NCI-H187 treated with DMSO at 0.1 percent for 48 hours (cell line): ENCODE measurements around the gene RNF212.

Source experiments
- DNase-seq: peaks from one replicate; lab custom pipeline; 2025; lab: John Stamatoyannopoulos, UW

RNF212 gene

DNA sequence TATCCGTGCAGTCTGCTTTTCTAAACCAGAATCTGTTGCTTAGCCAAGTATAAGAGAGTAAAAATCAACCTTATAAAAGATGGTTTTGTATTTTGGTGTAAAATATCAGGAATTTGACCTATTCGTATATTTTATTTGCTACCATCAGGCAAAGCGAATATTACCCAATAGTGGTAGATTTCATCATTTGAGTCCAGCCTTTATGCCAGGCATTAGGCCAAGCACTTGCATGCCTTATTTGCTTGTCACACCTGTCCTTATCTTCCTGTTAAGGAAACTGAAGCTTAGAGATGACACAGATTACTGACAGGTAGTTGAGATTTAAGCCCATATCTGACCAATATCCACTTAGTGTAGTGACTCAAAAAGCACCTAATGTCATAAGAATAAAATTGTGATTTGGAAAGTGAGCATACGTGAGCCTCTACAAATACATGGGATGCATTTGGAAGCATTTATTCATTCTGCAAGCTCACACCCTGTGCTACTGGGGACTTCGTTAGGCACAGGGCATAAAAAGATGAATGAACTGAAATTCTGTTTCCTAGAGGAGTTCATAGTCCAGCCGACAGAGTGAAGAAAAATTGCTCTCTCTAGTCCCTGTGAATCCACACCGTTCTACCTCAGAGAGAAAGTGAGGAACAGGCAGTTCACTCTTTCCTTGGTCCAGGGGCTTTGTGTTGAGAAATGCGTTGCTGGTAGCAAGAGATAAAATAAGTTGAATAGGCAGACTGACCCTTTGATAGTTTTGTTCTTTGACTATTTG lies 2.3 kb upstream of the RNF212 start:
- DNase-seq = no peak

DNA sequence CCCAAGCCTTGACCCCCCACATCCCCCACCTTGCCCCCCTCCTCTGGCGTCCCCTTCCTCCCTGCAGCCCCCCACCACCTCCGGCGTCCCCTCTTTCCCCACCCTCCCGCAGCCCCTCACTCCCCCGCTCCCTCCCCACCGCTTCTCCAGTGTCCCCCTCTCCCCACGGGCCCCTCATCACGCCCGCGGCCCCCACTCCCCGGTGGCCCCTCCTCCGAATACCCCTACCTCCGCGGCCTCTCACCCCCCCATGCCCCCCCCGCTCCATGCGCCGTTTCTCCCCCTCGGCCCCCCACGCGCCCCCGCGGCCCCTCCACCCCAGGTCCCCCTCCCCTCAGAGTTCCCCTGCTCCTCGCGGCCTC lies 562 bp downstream of the RNF212 start:
- no peak for DNase-seq

DNA sequence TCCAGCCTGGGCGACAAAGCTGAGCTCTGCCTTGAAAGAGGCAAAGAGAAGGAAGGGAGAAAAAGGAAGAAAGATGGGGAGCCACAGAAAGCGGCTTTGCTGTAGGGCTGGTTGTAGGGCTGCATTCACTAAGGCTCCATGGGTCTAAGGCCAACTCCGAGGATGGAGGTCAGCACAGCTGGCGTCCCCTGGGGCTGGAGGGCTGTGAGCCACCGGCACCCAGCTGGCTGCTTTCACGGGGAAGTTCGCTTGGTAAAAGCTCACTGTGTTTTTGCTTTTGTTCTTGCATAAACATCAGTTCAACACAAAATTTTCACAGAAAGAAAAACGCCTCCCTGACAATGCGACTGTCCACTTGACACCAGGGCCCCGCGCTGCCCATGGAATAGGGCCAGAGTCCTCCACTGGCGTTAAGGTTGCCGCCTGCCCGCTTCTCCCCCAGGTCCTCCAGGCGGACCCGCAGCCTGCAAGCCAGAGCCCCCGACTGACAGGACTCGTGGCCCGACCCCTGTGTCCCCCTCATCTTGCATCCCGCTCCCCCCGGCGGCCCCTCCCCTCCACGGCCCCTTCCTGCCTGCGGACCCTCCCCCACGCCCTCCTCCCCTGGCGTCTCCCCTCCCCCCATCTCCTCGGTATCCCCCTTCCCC lies 1.1 kb downstream of the RNF212 start:
- no peak for DNase-seq

GRCh38 chr4:1111259-1111809 lies 2.0 kb downstream of the RNF212 start:
- DNase-seq = no peak

- DNase-seq = no peak
Observed at GRCh38 chr4:1109898-1110506, 3.4 kb downstream of the RNF212 start.

- no peak for DNase-seq
Observed at GRCh38 chr4:1109333-1109732, 4.0 kb downstream of the RNF212 start.

GRCh38 chr4:1105662-1106061 lies 7.7 kb downstream of the RNF212 start:
- DNase-seq = no peak

DNA sequence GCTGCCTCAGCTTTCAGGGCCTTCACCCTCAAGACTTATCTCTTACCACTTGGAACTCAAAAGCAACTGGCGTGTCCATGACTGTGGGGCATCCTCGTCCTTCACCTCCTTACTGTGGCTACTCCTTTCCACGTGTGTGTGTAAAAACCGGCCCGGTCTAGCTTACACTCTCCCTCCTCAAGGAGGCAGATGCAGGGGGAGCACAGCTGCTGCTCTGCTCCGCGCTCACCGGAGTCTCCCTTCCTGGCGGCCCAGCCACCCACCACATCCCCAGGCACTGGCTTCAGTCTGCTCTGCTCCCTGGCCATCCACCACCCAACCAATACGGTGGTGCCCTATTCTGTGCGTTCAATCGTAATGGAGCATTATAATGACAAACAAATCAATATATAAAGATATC lies 8.3 kb downstream of the RNF212 start:
- DNase-seq = no peak

GRCh38 chr4:1104647-1105046 lies 8.7 kb downstream of the RNF212 start:
- DNase-seq = no peak

GRCh38 chr4:1099684-1100335 lies 13.6 kb downstream of the RNF212 start:
- no peak for DNase-seq

DNA sequence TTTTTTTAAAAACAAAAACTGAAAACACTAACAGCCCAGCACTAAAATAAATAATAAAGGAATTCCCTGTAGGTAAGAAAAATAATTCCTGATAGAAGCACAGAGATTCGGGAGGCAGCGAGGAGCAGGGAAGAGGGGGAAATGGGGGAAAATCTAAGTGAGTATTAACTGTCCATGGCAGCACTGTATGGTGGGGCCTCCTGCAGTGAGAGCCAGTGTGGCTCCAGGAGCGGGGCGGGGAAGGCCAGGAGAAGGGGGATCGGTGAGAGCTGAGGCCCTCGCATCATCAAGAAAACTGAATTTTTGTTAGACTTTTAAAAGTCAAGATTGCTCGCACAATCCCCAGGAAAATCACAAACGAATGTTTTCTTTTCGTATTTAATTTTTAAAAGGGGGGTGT lies 14.1 kb downstream of the RNF212 start:
- no peak for DNase-seq

DNA sequence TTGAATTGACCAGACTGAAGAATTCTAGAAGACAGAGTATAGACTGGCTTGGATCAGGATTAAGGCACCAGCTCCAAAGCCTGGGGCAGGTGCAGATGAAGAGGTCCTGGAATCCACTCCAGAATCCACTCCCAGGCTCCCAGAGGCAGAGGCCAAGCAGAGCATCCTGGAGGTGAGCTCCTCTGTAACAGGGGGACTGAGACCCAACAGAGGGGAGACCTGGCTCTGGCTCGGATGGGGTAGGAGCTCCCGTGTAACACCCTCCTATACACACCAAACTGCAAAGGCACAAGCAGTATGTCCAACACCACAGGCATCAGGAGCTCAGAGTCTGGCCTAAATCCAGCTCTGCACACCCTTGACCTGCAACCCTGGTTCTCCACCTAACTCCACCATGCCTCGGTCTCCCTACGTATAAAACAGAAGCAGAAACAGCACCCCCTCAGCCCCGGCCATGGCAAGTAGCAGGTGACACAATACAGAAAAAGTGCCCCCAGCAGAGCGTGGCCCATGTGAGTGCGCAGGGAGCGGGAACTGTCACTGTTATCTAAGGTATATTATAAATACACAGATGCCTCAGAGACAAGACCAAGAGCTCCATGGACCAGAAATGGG lies 14.9 kb downstream of the RNF212 start:
- no peak for DNase-seq

- no peak for DNase-seq
Observed at GRCh38 chr4:1097553-1097952, 15.8 kb downstream of the RNF212 start.

DNA sequence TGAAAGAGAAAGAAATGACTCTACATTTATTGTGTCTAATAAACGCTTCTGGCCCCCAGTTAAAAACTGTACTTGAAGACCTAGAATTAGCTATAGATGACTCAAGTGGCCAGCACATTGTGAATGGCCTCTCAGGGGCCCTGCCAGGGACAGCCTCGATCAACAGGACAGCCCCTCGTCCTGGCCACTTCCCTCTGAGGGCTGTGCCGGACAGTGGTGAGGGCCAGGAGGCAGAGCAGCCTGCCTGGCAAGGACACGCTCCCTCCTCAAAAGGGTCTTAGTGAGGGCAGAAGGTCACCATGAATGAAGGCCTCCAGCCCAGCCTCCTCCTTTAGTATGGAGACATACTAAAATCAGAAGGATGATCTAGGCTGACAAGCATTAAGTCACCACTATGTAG lies 16.5 kb downstream of the RNF212 start:
- no peak for DNase-seq

GRCh38 chr4:1094336-1094690 lies 19.1 kb downstream of the RNF212 start:
- no peak for DNase-seq

DNA sequence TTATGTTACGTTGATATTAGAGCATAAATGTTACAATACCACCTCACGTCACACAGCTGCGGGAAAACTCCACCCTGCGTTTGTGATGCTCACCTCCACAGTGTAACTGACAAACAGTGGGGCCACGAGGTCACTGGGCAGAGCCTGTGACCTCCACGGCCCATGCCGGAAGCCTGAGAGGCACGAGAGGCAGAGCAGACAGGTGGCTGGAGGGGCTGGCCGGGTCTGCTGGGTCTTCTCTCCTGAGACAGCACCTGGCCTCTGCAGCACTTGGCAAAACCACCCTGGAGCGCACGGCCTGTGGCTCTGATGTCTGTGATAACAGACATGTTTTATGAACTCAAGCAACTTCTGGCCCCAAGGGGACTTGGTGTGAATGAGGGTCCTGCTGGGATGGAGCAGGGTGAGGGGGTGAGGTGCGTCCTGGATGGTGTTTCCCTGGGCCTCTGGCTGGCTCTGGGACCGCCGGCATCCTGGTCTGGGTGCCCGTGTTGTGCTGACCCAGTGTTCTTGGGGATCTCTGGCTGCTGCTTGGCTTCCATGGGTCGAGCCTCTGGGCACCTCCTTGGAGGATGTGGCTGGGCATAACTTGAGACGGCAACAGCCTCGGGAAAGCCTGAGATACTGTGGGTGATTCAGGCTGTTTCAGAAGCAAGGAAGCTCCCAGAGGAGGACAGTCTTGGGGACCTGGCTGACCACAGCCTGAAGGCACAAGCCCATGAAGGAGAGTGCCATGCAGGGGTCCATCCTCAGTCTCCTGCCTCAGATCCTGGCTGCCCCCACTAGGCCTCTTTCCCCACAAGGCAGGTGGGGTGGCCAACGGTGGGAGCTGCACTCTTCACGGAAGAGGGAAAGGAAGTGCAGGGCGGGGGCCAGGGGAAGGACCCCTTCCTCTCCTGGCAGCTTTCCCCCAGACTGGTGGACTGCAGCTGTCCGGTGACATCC lies 19.7 kb downstream of the RNF212 start:
- no peak for DNase-seq

GRCh38 chr4:1092983-1093361 lies 20.4 kb downstream of the RNF212 start:
- no peak for DNase-seq

DNA sequence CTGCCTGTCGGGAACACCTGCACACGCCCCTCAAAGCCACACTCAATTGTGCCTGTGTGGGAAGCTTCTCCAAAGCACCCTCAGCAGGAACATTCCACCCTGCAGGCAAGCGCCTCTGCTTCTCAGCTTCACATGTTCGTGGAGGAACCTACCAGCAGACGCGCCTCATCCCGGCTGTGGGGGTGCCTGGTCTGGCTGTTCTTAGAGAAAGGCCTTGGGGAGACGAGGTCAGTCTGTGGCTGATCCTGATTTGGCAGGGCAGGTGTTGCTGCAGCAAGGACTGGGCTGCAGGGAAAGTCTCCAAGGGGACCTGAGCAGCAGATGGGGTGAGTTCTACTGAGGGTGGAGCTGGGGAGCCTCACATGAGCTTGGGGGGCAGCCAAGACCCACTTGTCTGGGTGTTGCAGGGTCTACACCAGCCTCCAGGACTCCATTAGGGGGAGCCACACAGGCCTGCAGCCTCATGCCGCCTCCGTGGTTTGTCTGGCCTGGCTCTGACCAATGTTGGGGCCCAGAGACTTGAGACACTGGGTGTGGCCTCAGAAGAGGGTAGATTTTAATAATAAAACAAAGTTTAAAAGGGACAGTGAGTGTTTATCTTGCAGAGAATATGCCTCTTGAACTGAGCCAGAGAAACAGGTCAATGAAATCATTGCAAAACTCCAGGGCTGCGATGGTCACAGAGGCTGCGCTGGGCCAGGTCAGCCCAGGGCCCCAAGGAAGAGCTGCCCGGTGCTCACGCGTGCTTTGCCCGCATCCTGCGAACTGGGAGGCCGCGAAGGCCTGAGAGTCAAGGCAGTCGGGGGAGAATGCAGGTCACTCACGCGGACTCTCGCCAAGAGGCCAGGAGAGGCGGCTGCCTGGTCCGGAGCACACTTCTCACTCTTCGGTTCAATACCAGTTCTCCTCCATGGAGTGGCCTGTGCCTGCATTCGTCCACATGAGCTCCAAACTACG lies 21.1 kb downstream of the RNF212 start:
- no peak for DNase-seq

DNA sequence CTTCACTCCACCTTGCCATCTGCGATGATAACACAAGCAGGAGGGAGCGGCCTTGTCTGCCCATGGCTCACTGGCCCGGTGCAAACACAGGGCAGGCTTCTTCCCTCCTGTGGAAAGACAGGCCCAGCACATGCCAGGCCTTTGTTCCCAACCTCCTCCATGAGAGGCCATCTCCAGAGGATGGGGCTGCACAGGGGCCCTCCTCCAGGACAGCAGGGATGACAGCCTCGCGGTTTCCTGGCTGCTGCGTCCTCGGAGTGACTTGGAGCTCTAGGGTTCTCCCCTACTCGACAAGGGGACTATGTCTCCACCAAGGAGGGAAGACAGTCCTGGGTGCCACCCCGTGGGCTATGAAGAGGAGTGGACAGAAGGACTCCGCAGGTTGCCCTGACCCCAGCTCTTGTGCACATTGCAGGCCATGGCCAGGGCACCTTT lies 21.8 kb downstream of the RNF212 start:
- DNase-seq = no peak
